Measurements from ENCODE around the gene E2F8. TPM values are rescaled to one million over a fixed set of nuclear protein-coding genes. Genes with fewer than 3 reads are reported as not detected.

The E2F8 gene
- total RNA-seq, 4 donors from 2014 or later = 0.57 to 4.8 (median 1.4) TPM

DNA sequence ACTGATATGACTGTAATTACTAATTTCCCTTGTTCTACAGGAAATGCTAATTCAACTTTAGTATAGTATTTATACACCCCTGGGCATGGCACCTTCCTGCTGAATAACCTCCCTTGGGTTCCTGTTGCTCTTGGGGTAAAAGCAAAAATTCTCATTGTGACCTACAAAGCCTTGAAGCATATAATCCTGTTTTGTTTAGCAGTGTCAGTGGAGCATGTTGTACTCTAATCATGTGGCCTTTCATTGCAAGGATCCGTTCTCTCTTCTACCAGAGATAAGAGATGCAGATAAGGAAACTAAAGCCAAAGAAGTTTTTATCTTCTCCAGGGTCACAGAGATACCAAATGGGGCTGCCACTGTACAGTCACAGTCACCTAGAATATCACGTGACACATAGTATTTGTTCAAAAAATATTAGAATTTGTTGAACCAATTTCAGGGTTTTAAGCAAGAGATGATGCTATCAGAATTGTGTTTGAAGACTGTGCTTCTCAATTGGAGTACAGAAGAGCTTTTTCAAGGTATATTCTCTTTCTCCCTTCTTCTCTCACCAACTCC, 64.0 kb downstream of the E2F8 start:
- no peak overlapping the region for H3K4me3 ChIP-seq (ENCODE audit: low read depth, poor library complexity, severe bottlenecking)
- TF ChIP-seq, protein P1, sequence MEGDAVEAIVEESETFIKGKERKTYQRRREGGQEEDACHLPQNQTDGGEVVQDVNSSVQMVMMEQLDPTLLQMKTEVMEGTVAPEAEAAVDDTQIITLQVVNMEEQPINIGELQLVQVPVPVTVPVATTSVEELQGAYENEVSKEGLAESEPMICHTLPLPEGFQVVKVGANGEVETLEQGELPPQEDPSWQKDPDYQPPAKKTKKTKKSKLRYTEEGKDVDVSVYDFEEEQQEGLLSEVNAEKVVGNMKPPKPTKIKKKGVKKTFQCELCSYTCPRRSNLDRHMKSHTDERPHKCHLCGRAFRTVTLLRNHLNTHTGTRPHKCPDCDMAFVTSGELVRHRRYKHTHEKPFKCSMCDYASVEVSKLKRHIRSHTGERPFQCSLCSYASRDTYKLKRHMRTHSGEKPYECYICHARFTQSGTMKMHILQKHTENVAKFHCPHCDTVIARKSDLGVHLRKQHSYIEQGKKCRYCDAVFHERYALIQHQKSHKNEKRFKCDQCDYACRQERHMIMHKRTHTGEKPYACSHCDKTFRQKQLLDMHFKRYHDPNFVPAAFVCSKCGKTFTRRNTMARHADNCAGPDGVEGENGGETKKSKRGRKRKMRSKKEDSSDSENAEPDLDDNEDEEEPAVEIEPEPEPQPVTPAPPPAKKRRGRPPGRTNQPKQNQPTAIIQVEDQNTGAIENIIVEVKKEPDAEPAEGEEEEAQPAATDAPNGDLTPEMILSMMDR (IDR thresholded peaks at IDR 0.05) = no peak
- no peak for TF ChIP-seq POLR2A (IDR thresholded peaks at IDR 0.05)
- DNase-seq (ENCODE audit: low spot score in 2 of 2) = no peak
- intact Hi-C loops (cut with DNase I; ENCODE audit: low total_unique reads) = no loop called here
- 86% methylated on average over 2 of the region's 2 CpGs for WGBS, 2 donors

Other genes with a start within 250 kb of the E2F8 start
- gene MRGPRX2, start 180.2 kb downstream of the E2F8 start, total RNA-seq = under 1 TPM in 2 of 4 donors, not detected in 2; 0.13 to 0.49 TPM
- 10 to 100 TPM; 23.2 to 50.5 (median 37.2) TPM for gene ZDHHC13, start 123.8 kb downstream of the E2F8 start, total RNA-seq
- not detected for gene CSRP3, start 39.0 kb downstream of the E2F8 start, total RNA-seq